Hematopoietic multipotent progenitor cell treated with erythropoietin and hydrocortisone succinate and interleukin-3 and kit ligand, for 15 days (in vitro differentiated cells): ENCODE results near the gene PRKG1.

Experiments
- DNase-seq: peaks from one replicate; pipeline ENCODE4 v3.0.0-alpha.2; 2015; ENCODE audit warnings: low spot score

The PRKG1 gene

DNA sequence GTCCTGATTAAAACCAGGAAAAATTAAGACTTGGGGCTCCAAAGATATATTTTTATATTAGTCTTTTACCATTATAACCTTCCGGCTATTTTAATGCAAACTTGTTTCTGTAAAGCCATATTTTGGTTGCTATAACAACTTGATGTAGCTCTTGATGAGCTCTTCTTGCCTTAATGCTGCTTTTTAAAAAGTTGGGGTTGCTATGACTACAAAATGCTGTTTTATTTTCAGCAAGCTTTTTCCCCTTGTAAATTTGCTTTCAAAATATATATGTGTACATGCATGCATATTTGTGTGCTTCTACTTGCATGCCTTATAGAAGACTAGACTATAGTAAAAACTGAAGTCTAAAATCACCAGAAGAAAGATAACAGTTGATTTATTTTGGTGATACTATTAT, 525.4 kb downstream of the PRKG1 start:
- DNase-seq: no peak

DNA sequence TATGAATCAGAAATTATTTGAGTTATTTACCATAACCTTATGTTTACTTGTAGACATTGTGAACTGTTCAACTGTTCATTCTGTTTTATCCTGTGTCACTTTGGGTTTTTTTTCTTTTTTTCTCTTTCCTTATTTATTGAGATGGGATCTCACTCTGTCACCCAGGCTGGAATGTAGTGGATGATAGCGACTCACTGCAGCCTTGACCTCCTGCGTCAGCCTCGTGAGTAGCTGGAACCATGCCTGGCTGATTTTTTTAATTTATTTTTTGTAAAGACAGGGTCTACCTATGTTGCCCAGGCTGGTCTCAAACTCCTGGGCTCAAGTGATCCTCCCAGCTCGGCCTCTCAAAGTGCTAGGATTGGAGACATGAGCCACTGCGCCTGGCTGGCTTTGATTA, 528.0 kb downstream of the PRKG1 start:
- no peak for DNase-seq

DNA sequence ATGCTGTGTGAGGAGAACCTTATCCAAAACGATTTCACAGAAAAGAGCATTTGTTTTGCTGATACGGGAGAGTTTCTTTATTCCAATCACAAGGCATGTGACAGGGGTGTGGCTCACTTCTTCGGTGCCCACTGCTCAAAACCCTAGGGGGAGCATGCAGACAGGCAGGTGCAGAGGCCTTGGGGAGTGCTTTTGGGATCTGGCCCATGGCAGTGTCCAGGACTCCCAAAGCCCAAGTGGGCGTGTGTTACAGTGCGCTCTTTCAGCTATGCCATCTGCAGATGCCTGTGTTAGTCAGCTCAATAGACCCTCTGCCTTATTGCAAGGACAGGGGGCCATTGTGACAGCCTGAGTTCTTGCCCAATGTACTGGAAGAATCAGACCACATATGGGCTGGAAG, 530.3 kb downstream of the PRKG1 start:
- no peak for DNase-seq

DNA sequence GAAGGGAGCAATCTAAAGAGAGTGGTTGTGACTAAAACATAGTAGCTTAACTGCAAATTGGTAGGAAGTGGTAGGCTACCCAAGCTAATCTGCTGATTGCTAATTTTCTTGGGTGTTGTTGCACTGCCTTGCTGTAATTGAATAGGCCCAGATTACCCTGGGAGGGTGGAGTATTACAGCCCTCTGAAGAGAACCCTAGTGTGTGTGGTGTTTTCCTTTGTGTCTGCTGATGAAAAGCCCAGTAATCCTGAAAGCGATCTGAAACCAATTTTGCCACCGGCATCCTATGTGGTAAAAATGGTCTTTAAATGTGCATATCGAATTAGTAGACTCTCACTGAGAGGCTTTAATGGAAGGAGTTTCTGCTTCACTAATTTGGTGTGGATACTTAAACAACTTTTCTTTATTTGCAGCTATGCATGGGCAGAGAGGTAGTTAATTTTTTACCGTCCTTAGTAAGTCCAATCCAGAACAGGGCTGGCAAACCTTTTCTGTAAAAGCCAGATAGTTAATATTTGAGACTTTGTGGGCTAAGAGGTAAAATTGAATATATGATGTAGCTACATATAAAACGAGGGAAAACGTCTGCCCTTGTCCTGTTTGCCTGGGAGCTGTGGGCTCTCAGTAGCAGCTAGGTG, 532.7 kb downstream of the PRKG1 start:
- no peak for DNase-seq

DNA sequence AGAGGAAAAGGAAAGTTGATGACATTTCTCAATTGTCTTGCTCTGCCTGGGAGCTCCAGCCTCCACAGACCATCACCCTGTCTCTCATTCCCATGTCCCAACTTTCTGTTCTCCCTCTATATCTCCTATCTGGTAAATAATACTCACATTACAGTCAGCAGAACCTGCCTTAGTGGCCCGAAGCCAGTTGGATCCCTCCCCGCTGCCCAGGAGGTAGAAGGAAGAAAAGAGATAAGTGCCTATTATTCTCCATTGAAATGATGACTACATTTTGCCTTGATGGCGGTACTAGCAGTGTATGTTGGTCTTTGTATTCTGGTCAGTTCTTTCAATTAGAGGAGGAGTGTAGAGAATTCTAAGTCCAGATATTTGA, 533.2 kb downstream of the PRKG1 start:
- DNase-seq: no peak

DNA sequence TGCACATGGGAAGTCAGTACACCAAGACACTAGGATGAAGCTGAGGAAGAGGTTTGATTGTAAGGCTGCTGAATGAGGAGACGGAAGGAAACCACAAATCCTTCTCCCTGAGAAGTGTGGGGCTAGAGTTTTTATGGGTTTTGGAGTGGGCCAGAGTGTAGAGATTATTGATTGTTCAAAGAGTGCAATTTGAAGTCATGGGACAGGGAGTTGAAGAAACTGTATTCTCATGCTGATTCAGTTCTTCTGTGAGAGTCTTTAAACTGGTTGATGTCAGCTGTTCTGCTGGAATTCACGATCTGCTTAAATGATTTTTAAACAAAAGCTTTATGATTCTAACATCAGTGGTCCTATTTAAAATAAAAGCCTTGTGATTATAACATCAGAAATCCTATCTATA, 533.9 kb downstream of the PRKG1 start:
- no peak for DNase-seq

DNA sequence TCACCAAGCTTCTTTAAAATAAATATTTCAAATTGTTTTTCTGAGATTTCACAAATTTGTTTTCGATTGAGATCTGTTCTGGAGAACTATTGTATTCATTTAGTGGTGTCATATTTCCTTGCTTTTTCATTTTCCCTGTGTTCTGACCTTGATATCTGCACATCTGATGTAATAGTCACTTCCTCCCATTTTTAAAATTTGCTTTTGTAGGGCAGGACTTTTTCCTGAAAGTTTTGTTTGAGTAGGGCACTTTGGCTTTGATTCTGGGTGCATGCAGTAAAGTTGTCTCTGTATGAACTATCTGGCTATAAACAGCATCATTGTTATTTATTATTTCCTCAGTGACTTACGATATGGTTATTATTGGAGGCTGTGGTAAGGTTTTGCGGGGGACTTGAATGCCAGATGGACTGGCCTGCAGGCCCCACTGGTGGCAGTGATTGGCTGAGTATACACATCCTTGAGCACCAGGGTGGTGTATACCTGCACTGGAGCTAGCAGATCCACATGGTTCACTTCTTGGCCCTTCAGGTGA, 541.5 kb downstream of the PRKG1 start:
- DNase-seq: no peak

DNA sequence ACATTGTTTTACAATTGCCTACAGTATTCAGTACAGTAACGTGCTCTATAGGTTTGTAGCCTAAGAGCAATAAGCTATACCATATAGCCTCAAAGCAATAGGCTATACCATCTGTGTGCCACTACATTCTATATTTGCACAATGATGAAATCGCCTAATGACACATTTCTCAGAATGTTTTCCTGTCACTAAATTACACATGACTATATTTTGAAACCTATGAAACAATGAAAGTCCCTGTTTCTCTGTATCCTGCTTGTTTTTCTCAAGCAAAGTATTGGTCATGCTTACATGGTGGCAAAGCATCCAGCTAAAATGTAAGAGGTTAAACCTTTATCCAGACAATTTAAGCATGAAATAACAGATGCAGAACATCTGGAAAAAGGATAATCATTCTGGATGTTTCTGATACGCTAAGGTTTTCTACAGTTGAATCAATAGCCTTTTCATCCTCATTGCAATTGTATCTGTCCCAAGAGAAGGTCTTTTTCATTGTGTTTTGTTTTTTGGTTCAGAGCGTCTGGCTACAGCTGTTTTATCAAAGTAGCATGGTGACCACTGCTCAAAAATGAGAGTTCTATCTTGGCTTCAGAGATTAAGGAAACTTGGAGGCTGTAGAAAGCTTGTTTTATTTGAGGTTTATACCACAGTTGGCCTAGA, 543.4 kb downstream of the PRKG1 start:
- DNase-seq: no peak

DNA sequence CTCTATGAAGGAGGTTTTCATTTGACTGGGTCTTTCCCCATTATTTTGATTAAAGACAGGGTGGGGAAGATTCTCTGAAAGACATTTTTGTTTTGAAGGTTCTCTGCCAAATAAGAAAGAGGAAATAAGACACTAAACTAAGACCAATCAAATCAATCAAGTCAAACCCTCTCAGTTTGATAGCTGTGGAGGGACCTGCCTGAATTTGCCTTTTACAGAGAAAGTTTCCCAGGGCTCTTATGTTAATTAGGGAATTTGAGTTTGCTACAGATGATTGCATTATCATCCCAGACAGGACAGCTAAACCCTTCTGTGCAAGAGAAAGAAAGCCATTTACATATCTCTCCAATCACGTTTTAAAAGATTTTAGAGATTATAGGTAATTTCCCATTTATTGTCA, 545.1 kb downstream of the PRKG1 start:
- DNase-seq: no peak

DNA sequence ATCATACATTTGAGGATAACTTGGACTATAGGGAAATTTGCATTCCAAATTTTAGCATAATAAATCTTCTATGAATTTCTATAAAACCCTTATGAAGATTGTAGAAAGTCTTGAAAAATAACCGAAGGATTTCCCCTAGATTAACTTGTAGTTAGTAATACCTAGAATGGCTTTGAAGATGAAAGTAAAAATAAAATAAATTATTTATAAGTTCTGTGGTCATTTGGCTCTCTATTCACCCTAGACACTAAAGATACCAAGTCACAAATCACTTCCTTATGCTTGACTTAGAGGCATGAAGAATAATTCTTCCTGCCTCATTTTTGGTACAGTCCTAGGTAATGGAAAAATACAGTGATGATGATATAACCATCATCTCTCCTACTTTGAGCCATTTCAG, 545.8 kb downstream of the PRKG1 start:
- DNase-seq: no peak

DNA sequence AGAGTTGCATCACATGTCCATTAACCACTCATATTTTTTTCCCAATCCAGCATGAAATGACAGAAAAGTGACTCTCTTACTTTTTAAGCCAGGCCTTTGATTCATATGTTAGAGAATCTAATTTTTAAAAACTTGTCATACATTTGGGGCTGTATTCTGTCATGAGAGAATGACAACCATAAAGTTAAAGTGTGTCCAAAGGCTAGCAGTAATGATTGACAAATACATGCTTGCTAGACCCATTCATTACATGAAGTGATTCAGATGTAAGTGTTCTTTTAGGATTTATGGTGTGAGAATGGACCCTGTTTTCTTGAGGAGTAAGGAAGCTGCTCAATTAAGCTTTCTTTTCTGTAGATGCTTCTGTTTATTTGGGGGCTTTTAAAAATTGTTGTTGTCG, 549.7 kb downstream of the PRKG1 start:
- DNase-seq: no peak

DNA sequence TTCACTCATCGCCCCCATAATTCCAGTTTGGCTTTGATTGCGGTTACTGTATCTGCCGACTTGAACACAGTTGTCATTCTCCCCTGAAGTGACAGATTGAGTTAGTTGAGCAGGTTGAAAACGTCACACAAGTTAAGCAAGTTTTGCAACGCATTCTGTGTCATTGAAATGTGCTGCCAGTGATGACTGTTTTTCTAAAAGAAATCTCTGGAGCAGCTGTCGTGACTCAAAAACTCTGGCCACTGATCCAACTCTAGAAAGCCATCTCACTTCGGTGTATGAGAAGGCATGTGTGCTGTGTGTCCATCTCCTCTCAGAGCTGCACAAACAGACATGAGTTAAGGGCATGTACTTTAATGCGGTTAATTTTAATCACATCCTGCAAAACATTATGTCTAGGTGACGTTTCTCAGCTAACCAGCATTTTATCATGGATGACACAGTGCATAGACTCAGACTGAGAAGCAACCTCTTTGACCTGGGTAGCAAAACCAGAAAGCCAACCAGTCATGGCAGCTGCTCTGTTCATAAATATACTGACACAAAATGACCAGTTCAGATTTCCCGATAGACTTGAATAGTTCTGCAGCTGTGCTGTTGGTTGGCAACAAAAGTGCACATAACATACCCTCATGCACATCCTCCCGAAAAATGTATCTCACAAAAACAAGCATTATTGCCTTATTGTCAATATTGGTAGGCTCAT, 555.8 kb downstream of the PRKG1 start:
- no peak for DNase-seq

DNA sequence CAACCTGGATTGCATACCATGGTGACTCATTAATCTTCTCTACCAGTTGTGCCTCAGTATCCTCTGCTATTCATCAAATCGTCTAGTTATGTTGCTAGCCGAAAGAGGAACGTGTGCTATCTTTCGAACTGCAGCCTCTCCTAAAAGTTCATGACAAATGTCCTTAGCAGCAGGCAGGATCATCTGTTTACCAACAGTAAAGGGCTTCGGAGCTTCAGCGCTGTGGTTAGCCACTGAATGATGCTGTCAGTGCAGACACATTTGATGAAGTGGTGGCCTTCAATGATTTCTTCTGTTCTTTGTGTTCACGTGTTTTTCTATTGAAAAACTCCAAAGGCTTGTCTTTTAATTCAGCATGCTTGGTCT, 556.3 kb downstream of the PRKG1 start:
- no peak for DNase-seq

DNA sequence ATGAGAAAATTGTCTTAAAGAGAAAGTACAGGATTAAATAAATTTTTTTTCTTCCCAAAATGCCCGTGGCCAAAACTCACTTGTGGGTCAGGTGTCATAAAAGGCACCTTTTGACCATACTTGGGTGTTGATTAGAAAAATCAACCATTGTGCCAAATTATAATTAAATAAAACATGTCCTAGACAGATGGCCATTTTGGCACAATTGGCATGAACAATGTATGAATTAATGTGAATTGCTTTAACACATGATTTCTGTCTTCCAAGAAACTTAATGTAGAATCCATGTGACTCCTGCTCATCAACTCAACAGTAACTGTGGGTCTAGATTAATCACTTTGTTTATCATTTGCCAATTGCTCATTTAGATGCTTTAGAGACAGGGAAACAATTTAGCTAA, 561.1 kb downstream of the PRKG1 start:
- no peak for DNase-seq

DNA sequence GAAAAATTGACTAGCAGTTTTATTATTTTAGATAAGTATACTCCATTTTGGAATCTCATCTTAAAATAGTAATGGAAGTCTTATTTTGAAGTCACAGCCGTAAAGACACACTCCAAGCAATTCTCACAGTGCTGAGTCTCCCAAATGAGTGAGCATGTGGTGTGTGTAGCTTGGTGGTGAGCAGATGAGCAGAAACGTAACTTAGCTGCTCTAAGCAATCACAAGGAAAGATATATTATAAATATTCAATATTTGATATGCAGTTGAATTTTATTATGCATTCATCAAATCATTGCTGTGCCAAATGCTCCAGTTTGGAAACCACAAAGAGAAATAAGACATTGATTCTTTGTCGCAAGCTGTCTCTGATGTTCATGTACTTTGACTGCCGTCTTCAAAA, 563.9 kb downstream of the PRKG1 start:
- no peak for DNase-seq

DNA sequence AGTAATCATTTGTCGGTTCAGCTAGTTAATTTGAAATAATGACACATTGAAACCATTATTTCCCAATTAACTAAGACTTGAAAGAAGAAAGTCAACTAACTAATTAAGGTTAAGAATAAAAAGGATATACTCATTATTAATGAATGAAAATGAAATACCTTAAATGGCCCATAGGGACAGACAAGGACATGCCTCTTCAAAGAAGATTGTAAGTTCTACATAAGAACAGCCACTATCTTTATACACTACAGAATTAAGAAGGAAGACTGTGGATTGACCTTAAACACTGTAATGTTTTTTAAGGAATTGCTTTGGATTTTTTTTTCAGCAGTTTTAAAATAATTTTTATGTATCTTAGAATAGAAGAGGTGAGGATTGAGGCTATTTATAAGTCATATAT, 564.5 kb downstream of the PRKG1 start:
- DNase-seq: no peak

DNA sequence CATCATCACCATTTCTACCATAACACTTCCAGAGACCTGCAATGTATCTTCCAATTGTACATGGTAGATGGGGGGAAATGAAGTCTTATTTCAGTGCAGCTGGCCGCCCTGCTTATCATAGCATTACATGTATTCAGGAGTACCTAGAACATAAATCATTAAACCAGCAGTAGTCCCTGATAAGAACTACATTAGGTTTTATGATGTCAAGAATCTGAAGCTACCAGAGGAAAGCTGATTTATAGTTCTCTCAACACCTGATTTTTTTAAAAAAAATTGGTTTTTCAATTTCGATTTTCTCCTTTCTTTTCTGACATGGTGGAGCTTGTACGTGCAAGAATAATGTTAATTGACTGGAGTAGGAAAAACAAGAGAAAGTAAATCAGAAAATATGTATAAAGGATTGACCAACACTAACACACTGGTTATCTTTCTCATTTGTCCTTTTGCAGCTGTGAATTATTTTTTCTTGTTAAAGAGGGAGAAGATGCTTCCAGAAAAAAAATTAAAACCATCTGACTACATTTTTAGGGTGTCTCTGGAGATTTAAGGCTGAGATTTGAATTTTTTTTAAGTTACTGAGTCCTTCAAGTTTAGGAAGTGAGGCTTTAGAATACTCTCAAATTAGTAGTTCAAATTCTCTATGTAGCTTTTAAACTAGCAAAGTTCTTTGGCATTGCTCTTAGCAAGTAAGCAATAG, 566.0 kb downstream of the PRKG1 start:
- no peak for DNase-seq

DNA sequence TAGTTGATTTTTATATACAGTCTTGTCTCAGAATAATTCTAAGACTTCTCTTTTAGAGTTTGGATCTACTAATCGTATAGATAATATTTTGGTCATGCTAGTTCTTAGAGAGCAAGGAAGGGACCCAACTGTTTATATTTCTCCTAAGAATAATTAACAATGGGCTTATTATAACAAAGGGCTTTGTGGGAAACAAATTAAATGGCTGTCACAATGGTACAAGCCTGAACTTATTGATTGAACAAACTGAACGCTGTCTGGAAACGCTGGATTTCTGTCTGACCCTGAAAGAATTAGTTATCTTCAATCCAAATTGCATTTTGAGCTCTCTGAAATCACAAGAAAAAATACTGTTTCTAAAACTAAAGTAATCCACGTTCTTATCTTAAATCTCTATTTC, 568.3 kb downstream of the PRKG1 start:
- no peak for DNase-seq

DNA sequence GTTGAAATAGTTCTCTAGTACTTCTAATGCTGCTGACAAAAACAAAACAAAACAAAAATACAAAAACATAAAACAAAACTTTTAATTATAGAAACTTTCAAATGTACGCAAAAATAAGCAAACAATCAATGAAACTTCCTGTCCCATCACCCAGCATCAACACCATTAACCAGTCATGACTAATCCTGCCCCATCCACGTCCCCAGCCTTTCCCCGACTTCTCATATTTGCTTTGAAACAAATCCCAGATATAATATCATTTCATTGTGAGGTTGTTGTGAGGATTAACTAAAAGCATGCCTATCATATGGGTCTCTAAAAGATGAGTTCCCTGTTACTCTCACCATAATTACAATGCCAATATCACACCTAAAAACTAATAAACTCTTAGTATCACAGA, 569.4 kb downstream of the PRKG1 start:
- DNase-seq: no peak

DNA sequence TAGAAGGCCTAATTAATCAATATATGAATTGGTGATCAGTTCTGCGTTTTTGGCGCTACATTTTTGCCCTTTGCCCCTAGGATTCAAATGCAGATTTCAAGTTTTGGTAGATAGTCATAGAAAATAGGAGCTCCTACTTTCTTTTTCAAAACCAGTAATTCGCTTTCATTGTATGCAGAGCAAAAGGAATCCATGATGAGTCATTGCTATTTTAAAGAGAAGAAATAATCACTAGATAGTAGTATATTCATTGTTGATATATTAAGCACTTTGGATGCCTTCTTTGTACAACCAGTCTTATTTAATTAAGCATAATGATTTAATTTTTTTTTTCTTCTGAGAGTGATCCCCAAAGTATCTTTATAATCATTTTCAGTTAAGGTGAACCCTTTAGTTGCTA, 574.8 kb downstream of the PRKG1 start:
- no peak for DNase-seq

DNA sequence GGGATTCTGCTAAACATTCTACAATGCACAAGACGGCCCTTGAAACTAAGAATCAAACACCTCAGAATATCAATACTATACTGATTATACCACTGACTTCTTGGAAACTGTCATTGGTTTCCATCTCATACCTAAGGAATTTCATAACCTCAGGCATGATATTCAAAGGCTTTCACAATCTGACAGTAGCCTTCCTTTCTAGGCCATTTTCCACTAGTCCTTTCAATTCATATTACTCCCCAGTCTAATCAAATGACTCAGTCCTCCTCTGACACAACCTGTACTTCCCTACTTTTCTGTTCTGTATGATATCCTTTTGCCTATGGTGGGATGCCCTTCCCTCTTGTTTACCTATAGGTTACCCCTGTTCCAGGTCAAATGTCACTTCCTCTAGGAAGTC, 576.8 kb downstream of the PRKG1 start:
- DNase-seq: no peak

DNA sequence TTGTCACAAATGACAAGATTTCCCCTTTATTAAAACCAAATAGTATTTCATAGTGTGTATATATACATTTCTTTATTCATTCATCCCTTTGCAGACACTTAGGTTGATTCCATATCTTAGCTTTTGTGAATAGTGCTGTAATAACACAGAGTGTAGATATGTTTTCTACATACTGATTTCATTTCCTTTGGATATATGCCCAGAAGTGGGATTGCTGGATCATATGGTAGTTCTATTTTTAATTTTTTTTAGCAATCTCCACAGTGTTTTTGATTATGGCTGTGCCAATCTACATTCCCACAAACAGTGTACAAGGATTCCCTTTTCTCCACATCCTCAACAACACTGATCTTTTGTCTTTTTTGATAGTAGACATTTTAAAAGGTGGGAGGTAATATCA, 578.7 kb downstream of the PRKG1 start:
- no peak for DNase-seq

DNA sequence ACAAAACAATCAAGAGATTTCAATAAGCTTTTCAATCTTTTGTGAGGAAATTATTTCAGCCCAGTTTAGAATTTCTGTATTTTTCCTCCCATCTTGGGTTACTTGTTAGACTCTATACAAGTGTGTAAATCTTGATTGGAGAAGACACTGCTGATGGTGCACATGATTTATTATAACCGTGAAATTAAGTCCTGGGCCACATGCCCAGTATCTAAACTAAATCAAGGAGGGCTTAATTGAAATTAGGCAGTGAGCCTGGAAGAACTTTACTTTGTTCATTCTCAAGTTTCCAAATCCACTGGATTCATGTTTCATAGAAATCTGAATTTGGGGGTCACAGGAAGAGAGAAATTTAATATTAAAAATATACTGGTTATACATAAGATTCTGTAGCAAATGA, 580.6 kb downstream of the PRKG1 start:
- no peak for DNase-seq
